Ovary (tissue), 9 donors: Measurements from ENCODE around the gene GTF2A1. TPM values are rescaled to one million over a fixed set of nuclear protein-coding genes. Genes with fewer than 3 reads are reported as not detected.

ENCODE experiments used
- DNase-seq, 5 donors: peaks; one replicate each; pipeline ENCODE4 v3.0.0-alpha.2; 2019 to 2020
- H3K27ac ChIP-seq, 2 donors: fragments of 200-600 bp; one replicate each; pipeline versions ENCODE4 v1.5.1 to v1.8.0; 2019 to 2022
- H3K27me3 ChIP-seq: fragments of 200-600 bp; one replicate; pipeline ENCODE4 v1.8.0; 2022
- H3K36me3 ChIP-seq: fragments of 200-600 bp; sonication (generic); one replicate; pipeline ENCODE4 v1.5.1; 2019
- H3K4me1 ChIP-seq: one replicate; pipeline ENCODE4 v1.8.1; 2013; ENCODE audit warnings: mild to moderate bottlenecking, moderate library complexity; ENCODE audit not compliant: insufficient read depth
- H3K4me3 ChIP-seq: fragments of 200-600 bp; sonication (generic); one replicate; pipeline ENCODE4 v1.5.1; 2017
- H3K9me3 ChIP-seq, 2 donors: fragments of 200-600 bp in 1 of 2; sonication (generic) in 1 of 2; one replicate each; pipeline versions ENCODE4 v1.5.1 to v1.8.1; 2013 to 2019; ENCODE audit warnings: mild to moderate bottlenecking in 1 of 2, moderate library complexity in 1 of 2
- EP300 ChIP-seq: sonication (generic); formaldehyde crosslinking; IDR thresholded peaks from one replicate; pipeline ENCODE4 v1.6.1; 2017; ENCODE audit warnings: antibody characterized with exemption
- POLR2A ChIP-seq: fragments of 450-650 bp; IDR thresholded peaks from one replicate; pipeline ENCODE4 v1.6.1; 2017; ENCODE audit warnings: antibody characterized with exemption, mild to moderate bottlenecking, moderate library complexity
- WGBS, 3 donors: extraction: QIAGEN DNeasy Blood & Tissue Kit in 1 of 3; methylation state at CpG; one replicate each; pipeline versions ENCODE4 v1.1.5 to v1.1.7; 2013 to 2017; 5-methylcytosine and 5-hydroxymethylcytosine counted together
- intact Hi-C, 4 donors: fragments of 100-400 bp; cut with DNase I; formaldehyde crosslinking; loops; one replicate each; pipeline versions ENCODE4 v1.11.0 to v1.15.1; 2022 to 2023
- polyA plus RNA-seq, 2 donors: library from polyadenylated mRNA; stranded (reverse); fragments of 200-250 nt in 1 of 2; fragments of 350-450 nt in 1 of 2; fragmentation: Illumina TruSeq in 1 of 2; extraction: RNeasy Lipid Tissue Mini Kit (QIAGEN cat#74804) in 1 of 2; gene quantifications; one replicate each; pipeline ENCODE4 v1.2.3, GENCODE V29; 2013 to 2014
- total RNA-seq, 7 donors: library from RNA; depleted of rRNA in 2 of 7; stranded (reverse); fragments of >200 nt in 2 of 7; fragmentation: NEBNext Ultra II Directional in 3 of 7; extraction: Animal tissue kit (Norgen Biotek cat#: 25700) in 3 of 7; gene quantifications; one replicate each; pipeline versions ENCODE4 v1.1.0 to v1.2.4, GENCODE V29; 2016 to 2023
- TF ChIP-seq, protein P1 (sequence below), 3 donors: fragments of 450-650 bp in 2 of 3; fragments of 200-600 bp in 1 of 3; IDR thresholded peaks; one replicate each; pipeline versions ENCODE4 v1.5.1 to v1.8.0; 2016 to 2022; ENCODE audit warnings: antibody characterized with exemption in 3 of 3, mild to moderate bottlenecking in 1 of 3
- donor health status: DM: no; HTN: no; CAD: no; lungs with moderate emphysema.
- donor health status: DM: no; HTN: no; CAD: no.
- donor health status: Bipolar disorder and iron deficiency.
- donor health status: DM: yes; HTN: yes; CAD: no.
- donor health status: DM: no; HTN: no; CAD: no.
- donor health status: DM: yes; HTN: yes; CAD: no.

Gene GTF2A1
- total and polyA plus RNA-seq, 9 donors = 10.1 to 38.4 (median 27.8) TPM

GRCh38 chr14:81221579-81222102 is 882 bp upstream of the GTF2A1 start:
- Histone ChIP-seq H3K4me1 (peaks cover 10% of the 10 kb centered on the region), H3K4me3 (peak overlapping the region; percentile 89), H3K9me3 (no peaks in the 10 kb centered on the region), H3K27me3 (no peaks in the 10 kb centered on the region), H3K27ac (peak overlapping the region; percentile 93 to 94), H3K36me3 (no peaks in the 10 kb centered on the region)
- 21 to 27% (median 23%) methylated on average over 16 of the region's 16 CpGs for WGBS, 3 donors
- TF ChIP-seq, protein P1, sequence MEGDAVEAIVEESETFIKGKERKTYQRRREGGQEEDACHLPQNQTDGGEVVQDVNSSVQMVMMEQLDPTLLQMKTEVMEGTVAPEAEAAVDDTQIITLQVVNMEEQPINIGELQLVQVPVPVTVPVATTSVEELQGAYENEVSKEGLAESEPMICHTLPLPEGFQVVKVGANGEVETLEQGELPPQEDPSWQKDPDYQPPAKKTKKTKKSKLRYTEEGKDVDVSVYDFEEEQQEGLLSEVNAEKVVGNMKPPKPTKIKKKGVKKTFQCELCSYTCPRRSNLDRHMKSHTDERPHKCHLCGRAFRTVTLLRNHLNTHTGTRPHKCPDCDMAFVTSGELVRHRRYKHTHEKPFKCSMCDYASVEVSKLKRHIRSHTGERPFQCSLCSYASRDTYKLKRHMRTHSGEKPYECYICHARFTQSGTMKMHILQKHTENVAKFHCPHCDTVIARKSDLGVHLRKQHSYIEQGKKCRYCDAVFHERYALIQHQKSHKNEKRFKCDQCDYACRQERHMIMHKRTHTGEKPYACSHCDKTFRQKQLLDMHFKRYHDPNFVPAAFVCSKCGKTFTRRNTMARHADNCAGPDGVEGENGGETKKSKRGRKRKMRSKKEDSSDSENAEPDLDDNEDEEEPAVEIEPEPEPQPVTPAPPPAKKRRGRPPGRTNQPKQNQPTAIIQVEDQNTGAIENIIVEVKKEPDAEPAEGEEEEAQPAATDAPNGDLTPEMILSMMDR (IDR thresholded peaks at IDR 0.05) = no peak
- no peak for TF ChIP-seq POLR2A
- TF ChIP-seq EP300 = no peak
- intact Hi-C loops = no loop called here
- DNase-seq = no peak

GRCh38 chr14:81220580-81220829 is 254 bp downstream of the GTF2A1 start:
- DNase-seq = no peak
- Histone ChIP-seq H3K4me3 (peak overlapping the region; percentile 89), H3K27ac (peak overlapping the region; percentile 93 to 94), H3K27me3 (no peaks in the 10 kb centered on the region), H3K9me3 (no peaks in the 10 kb centered on the region), H3K4me1 (peaks cover 6% of the 10 kb centered on the region), H3K36me3 (no peaks in the 10 kb centered on the region)
- intact Hi-C loops = no loop called here
- 0% methylated on average over 13 of the region's 13 CpGs for WGBS, 3 donors
- no peak for TF ChIP-seq POLR2A
- TF ChIP-seq EP300 = no peak
- TF ChIP-seq, protein P1 (IDR thresholded peaks at IDR 0.05) = no peak

DNA sequence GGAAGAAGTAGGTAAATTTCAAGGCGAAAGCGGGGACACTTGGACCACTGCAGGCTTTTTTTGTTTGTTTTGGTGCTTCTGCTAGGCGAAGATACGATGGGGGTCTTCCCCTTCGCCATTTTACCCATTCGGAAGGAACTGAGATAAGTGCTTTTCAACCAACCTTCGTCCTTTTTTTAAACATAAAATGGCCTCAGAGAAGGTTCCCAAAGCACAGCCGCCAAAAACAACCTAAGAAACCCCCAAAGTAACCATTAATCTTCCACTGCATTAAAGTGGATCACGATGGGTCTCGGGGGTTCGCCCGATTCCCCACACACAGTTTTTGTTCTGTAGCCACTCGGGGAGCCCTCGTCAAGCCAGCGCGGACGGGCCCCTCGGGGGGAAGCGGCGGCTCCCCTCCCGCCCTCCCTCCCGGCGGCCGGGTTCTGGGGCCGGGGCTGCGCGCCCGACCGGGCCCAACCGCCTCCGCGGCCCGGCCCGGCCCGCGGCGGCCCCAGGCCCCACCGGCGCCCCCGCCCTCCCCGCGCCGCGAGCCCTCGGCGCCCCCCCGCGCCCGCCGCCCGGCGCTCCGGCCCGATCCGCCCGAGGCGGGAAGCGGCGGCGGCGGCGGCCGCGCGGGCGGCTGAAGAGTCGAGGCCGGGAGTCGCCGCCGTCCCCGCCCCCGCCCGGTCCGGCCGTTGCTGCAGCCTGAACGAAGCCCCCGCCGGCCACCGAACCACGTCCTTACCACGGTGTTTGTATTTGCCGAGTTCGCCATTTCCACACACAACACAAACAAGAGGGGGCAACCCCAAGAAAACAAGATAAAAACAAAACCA is 790 bp downstream of the GTF2A1 start:
- DNase-seq = peak; percentile 32 to 68 (median 65)
- Histone ChIP-seq H3K9me3 (no peaks in the 10 kb centered on the region), H3K27ac (peak overlapping the region; percentile 94 to 95), H3K4me1 (peaks cover 6% of the 10 kb centered on the region), H3K4me3 (peak overlapping the region; percentile 89), H3K36me3 (no peaks in the 10 kb centered on the region), H3K27me3 (no peaks in the 10 kb centered on the region)
- WGBS, 3 donors = 0 to 1% (median 1%) methylated on average over 45 to 72 of the region's 84 CpGs
- intact Hi-C loops = loop anchor here in 1 of 4 donors (5.0 kb wide), 1 partner anchor 48 kb away; no protein-coding TSS in a partner anchor
- TF ChIP-seq, protein P1 (IDR thresholded peaks at IDR 0.05) = no peak
- no peak for TF ChIP-seq EP300
- TF ChIP-seq POLR2A = no peak

- 0% methylated on average over 29 of the region's 29 CpGs for WGBS, 3 donors
- Histone ChIP-seq H3K4me3 (peak overlapping the region; percentile 89), H3K4me1 (peaks cover 6% of the 10 kb centered on the region), H3K27me3 (no peaks in the 10 kb centered on the region), H3K9me3 (no peaks in the 10 kb centered on the region), H3K27ac (peak overlapping the region; percentile 94 to 95), H3K36me3 (no peaks in the 10 kb centered on the region)
- intact Hi-C loops = loop anchor here in 1 of 4 donors (5.0 kb wide), 1 partner anchor 47 kb away; no protein-coding TSS in a partner anchor
- TF ChIP-seq POLR2A = peak; percentile 98
- TF ChIP-seq, protein P1 (IDR thresholded peaks at IDR 0.05) = no peak
- DNase-seq = peak; percentile 87 to 95 (median 90)
Measured at GRCh38 chr14:81219210-81219758, 1.5 kb downstream of the GTF2A1 start.
